Chondrocyte (in vitro differentiated cells): ENCODE measurements around the gene AQP12A. TPM values are rescaled to one million over a fixed set of nuclear protein-coding genes. Genes with fewer than 3 reads are reported as not detected.

Experiments
- DNase-seq: peaks from one replicate; pipeline ENCODE4 v3.0.0; 2021; ENCODE audit warnings: mixed read lengths, low spot score
- H3K27ac Mint-ChIP-seq: one replicate; pipeline ENCODE4 v1.8.0; 2021; ENCODE audit warnings: mild to moderate bottlenecking, moderate library complexity, mixed read lengths; ENCODE audit not compliant: unreplicated experiment
- H3K27me3 Mint-ChIP-seq: 2 replicates; pipeline ENCODE4 v1.8.0; 2021; ENCODE audit warnings: low read depth, mixed read lengths
- H3K36me3 Mint-ChIP-seq: 2 replicates; pipeline ENCODE4 v1.8.0; 2021; ENCODE audit warnings: low read depth, mixed read lengths
- H3K4me1 Mint-ChIP-seq: 2 replicates; pipeline ENCODE4 v1.8.0; 2021; ENCODE audit warnings: low read depth, mild to moderate bottlenecking, mixed read lengths
- H3K4me3 Mint-ChIP-seq: one replicate; pipeline ENCODE4 v1.8.0; 2021; ENCODE audit warnings: mild to moderate bottlenecking, moderate library complexity, mixed read lengths; ENCODE audit not compliant: unreplicated experiment
- H3K9me3 Mint-ChIP-seq: 2 replicates; pipeline ENCODE4 v1.8.0; 2021; ENCODE audit warnings: low read depth, mixed read lengths
- total RNA-seq: library from RNA; stranded (reverse); gene quantifications from 3 replicates; pipeline ENCODE4 v1.2.1, GENCODE V29; 2021
- TF ChIP-seq, protein P1 (sequence below): fragments of 200-600 bp; sonication (generic); IDR thresholded peaks from 2 replicates; pipeline ENCODE4 v1.5.0; 2021; ENCODE audit warnings: antibody characterized with exemption, mild to moderate bottlenecking, moderate library complexity

The AQP12A gene
- total RNA-seq, 1 donor from 2014 or later, result not detected

DNA sequence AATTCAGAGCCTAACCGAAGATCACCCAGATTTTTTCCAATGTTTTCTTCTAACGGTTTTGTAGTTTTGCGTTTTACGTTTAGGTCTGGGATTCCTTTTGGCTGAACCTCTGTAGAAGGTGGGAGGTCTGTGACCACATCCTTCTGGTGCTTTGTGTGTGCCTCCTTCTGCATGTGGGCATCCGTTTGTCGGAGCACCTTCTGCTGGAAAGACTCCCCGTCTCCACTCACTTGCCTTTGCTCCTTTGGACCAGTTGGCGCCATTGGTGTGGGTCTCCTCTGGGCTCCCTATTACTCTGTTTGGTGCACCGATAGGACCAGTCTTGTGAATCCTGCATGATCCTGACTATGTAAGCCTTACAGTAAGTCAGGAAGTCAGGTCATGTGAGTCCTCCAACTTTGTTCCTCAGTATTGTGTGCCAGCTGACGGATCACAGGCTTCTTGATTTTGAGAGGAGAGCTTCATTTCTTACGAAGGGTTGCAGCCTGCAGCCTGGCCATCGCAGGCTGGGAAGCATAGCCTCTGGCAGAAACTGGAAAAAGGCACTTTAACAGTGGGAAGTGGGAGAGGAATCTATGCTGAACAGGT, 13.6 kb downstream of the AQP12A start:
- DNase-seq, result peak; percentile 56
- Mint-ChIP-seq H3K36me3 (peaks cover 1% of the 10 kb centered on the region), H3K4me3 (no peak overlapping the region), H3K27ac (no peak overlapping the region), H3K9me3 (no peaks in the 10 kb centered on the region), H3K4me1 (no peaks in the 10 kb centered on the region), H3K27me3 (peaks cover 51% of the 10 kb centered on the region)
- TF ChIP-seq, protein P1, sequence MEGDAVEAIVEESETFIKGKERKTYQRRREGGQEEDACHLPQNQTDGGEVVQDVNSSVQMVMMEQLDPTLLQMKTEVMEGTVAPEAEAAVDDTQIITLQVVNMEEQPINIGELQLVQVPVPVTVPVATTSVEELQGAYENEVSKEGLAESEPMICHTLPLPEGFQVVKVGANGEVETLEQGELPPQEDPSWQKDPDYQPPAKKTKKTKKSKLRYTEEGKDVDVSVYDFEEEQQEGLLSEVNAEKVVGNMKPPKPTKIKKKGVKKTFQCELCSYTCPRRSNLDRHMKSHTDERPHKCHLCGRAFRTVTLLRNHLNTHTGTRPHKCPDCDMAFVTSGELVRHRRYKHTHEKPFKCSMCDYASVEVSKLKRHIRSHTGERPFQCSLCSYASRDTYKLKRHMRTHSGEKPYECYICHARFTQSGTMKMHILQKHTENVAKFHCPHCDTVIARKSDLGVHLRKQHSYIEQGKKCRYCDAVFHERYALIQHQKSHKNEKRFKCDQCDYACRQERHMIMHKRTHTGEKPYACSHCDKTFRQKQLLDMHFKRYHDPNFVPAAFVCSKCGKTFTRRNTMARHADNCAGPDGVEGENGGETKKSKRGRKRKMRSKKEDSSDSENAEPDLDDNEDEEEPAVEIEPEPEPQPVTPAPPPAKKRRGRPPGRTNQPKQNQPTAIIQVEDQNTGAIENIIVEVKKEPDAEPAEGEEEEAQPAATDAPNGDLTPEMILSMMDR, result no peak

DNA sequence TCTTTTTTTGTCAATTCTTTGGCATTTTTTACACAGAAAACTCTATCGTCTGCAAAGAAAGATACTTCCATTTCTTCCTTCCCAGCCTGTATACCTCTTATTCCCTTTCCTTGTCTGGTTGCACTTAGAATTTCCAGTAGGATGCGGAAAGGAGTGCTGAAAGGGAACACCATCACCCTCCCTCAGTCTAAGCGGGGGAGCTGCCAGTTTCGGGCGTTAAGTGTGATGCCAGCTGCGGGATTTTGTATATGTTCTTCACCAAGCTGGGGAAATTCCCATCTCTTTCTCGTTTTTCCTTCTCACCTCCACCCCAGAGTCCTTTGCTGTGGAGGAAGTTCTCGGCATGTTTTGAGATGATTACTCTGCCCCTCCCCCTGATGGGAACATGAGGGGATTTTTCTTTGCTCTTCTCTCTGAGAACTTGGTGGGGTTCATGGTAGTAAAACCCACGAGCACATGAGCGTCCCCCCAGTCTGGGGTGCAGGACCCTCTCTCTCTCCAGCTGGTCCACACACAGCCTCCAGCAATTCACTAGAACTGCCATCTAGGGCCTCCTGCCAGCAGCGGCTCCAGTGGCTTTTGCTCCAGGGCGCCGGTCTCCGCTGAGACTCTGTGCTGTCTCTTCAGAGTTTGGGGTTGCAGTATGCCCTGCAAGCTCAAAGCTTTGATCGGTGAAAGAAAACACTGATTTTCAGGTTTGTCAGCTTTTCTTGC, 15.5 kb downstream of the AQP12A start:
- Mint-ChIP-seq H3K9me3 (no peaks in the 10 kb centered on the region), H3K4me3 (no peak overlapping the region), H3K27me3 (peaks cover 54% of the 10 kb centered on the region), H3K4me1 (no peaks in the 10 kb centered on the region), H3K27ac (no peak overlapping the region), H3K36me3 (peaks cover 3% of the 10 kb centered on the region)
- TF ChIP-seq, protein P1, result no peak
- peak; percentile 56 for DNase-seq

DNA sequence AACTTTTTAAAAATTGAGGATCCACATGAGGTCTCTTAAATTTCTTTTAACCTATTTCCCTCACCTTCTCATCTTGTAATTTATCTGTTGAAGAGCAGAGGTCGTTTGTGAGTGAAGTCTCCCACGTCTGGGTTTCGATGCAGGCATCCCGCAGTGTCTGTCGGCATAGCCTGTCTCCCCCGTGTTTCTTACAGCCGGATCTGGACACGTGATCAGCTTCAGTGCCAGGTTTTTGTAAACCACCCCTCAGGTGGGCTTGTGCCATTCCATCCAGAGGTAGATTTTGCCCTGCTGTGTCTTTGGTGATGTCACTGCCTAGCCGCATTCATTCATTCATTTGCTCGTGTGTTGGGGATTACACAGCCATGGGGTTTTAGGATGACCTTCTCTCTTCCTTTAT, 16.2 kb downstream of the AQP12A start:
- no peaks in the 10 kb centered on the region for H3K9me3 Mint-ChIP-seq
- H3K27me3 Mint-ChIP-seq, result peaks cover 49% of the 10 kb centered on the region
- H3K36me3 Mint-ChIP-seq, result peaks cover 3% of the 10 kb centered on the region
- H3K27ac Mint-ChIP-seq, result no peak overlapping the region
- no peak overlapping the region for H3K4me3 Mint-ChIP-seq
- DNase-seq, result no peak
- TF ChIP-seq, protein P1, result no peak
- no peaks in the 10 kb centered on the region for H3K4me1 Mint-ChIP-seq

DNA sequence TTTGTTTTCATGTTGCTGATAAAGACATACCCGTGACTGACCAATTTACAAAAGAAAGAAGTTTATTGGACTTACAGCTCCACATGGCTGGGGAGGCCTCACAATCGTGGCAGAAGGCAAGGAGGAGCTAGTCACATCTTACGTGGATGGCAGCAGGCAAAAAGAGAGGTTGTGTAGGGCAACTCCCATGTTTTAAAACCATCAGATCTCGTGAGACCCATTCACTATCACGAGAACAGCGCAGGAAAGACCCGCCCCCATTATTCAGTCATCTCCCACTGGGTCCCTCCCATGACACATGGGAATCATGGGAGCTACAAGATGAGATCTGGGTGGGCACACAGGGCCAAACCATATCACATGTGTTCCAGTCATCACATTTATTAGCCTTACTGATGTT, 16.8 kb downstream of the AQP12A start:
- peaks cover 3% of the 10 kb centered on the region for H3K36me3 Mint-ChIP-seq
- H3K4me3 Mint-ChIP-seq, result no peak overlapping the region
- H3K27me3 Mint-ChIP-seq, result peaks cover 43% of the 10 kb centered on the region
- DNase-seq, result no peak
- no peak overlapping the region for H3K27ac Mint-ChIP-seq
- H3K4me1 Mint-ChIP-seq, result no peaks in the 10 kb centered on the region
- TF ChIP-seq, protein P1, result no peak
- no peaks in the 10 kb centered on the region for H3K9me3 Mint-ChIP-seq

DNA sequence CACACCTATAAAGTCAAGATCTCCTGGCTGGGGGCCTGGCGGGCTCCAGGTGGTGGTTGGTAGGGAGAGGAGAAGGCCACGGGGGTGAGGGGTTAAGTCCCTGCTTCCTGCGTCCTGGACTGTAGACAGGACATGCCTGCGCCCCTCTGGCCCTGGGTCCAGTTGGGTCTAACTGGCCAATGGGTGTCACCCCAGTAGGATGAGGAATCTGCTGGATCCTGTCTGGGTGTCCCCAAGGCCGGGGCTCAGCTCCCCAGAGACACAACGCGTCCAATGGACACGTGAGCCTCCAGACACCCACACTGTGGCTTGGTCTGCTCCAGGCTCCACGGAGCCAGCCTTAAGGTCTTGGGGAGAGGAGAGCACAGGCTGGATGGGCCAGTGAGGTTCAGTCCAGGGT, 19.6 kb downstream of the AQP12A start:
- Mint-ChIP-seq H3K9me3 (no peaks in the 10 kb centered on the region), H3K36me3 (peaks cover 3% of the 10 kb centered on the region), H3K4me1 (no peaks in the 10 kb centered on the region), H3K27me3 (peaks cover 33% of the 10 kb centered on the region), H3K27ac (no peak overlapping the region), H3K4me3 (no peak overlapping the region)
- peak; percentile 82 for DNase-seq
- TF ChIP-seq, protein P1, result no peak
